ENCODE results near the gene CERS6.

Gene CERS6

GRCh38 chr2:168453404-168453803 lies 2.7 kb upstream of the CERS6 start:
- Histone ChIP-seq H3K23ac (ENCODE audit: low read depth, low read length, poor library complexity) (no peak overlapping the region), H2BK15ac (ENCODE audit: low read length) (no peak overlapping the region), H3K27ac (replicated peaks; ENCODE audit: low read length) (no peak overlapping the region), H3K4me2 (ENCODE audit: insufficient read depth, low read length, poor library complexity, severe bottlenecking) (no peak overlapping the region), H3K36me3 (replicated peaks in 1 of 2; ENCODE audit: control insufficient read depth in 2 of 2, insufficient read depth in 2 of 2, low read length in 2 of 2) (no peaks in the 10 kb centered on the region), H2AFZ (ENCODE audit: low read length) (no peak overlapping the region), H3K4me3 (ENCODE audit: low read length in 2 of 2) (no peak overlapping the region), H2BK5ac (ENCODE audit: low read length) (no peak overlapping the region), H4K91ac (ENCODE audit: low read depth, low read length, poor library complexity) (no peak overlapping the region), H3K27me3 (ENCODE audit: control insufficient read depth in 3 of 3, insufficient read depth in 3 of 3, low read depth in 1 of 3, low read length in 3 of 3) (no peaks in the 10 kb centered on the region), H3K79me1 (ENCODE audit: low read depth, low read length) (no peaks in the 10 kb centered on the region), H3K4ac (ENCODE audit: low read length) (no peak overlapping the region), H2BK12ac (ENCODE audit: low read length) (no peak overlapping the region), H4K8ac (ENCODE audit: low read depth, low read length) (no peak overlapping the region), H2BK120ac (ENCODE audit: low read depth, low read length) (no peak overlapping the region), H3K9me3 (replicated peaks in 1 of 2; ENCODE audit: control insufficient read depth in 2 of 2, insufficient read depth in 1 of 2, low read depth in 1 of 2, low read length in 2 of 2) (peaks cover 3 to 10% of the 10 kb centered on the region in 2 donors), H3K18ac (ENCODE audit: low read length) (no peak overlapping the region), H3K4me1 (ENCODE audit: control insufficient read depth in 2 of 2, insufficient read depth in 1 of 2, low read depth in 1 of 2, low read length in 2 of 2) (peaks cover 2 to 3% of the 10 kb centered on the region in 2 donors), H3K9ac (ENCODE audit: low read depth, low read length, poor library complexity) (no peak overlapping the region), H2AK5ac (ENCODE audit: low read depth, low read length) (no peak overlapping the region), H3K14ac (ENCODE audit: low read length) (no peak overlapping the region)
- no peak for DNase-seq (ENCODE audit: low spot score)
- 100% methylated on average over 1 of the region's 3 CpGs; no CpG with 5 or more reads in 1 of the 2 donors for WGBS, 2 donors (ENCODE audit: extremely low coverage in 2 of 2, insufficient read length in 2 of 2, insufficient replicate concordance in 1 of 2)

DNA sequence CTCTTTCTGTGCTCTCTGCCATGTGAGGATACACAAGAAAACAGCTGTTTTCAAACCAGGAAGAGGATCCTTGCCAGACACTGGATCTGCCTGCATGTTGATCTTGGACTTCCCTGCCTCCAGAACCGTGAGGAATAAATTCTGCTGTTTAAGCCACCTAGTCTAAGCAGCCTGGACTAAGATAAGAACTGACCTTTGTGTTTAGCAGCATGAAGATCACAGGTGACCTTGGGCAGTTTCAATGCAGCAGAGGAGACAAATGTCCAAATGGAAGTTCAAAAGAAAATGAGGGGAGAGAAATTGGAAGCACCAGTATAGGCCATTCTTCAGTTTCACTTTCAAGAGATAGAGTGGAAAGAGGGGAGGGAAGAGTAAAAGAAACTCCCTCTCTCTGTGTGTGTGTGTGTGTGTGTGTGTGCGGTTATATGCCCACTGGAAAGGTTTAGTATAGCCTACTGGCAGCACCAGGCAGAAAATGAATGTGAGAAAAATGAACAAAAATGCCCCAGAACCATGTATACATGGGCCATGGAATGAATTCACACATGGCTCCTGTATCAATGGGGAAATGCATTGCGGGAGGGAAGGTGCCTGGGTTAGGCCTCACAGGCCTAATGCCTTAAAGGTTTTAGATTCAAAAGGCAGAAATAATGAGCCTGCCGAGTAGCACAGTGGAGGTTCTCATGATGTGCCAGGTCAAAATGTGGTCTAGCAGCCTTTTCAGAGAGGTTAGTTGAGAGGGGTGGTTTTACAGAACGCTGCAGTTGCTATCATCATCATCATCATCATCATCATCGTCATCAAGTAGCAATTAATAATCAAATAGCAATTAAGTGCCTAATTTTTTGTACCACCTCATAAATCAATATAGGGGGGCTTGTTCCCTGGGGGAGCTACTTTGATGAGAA lies 1.1 kb upstream of the CERS6 start:
- Histone ChIP-seq H4K8ac (ENCODE audit: low read depth, low read length) (no peak overlapping the region), H2BK12ac (ENCODE audit: low read length) (no peak overlapping the region), H2BK120ac (ENCODE audit: low read depth, low read length) (no peak overlapping the region), H3K18ac (ENCODE audit: low read length) (no peak overlapping the region), H2BK15ac (ENCODE audit: low read length) (no peak overlapping the region), H3K4me1 (ENCODE audit: control insufficient read depth in 2 of 2, insufficient read depth in 1 of 2, low read depth in 1 of 2, low read length in 2 of 2) (peaks cover 2 to 3% of the 10 kb centered on the region in 2 donors), H3K9me3 (replicated peaks in 1 of 2; ENCODE audit: control insufficient read depth in 2 of 2, insufficient read depth in 1 of 2, low read depth in 1 of 2, low read length in 2 of 2) (peaks cover 3 to 10% of the 10 kb centered on the region in 2 donors), H3K36me3 (replicated peaks in 1 of 2; ENCODE audit: control insufficient read depth in 2 of 2, insufficient read depth in 2 of 2, low read length in 2 of 2) (no peaks in the 10 kb centered on the region), H3K4me3 (ENCODE audit: low read length in 2 of 2) (peak overlapping the region in 1 of 2 donors; percentile 94), H3K27me3 (ENCODE audit: control insufficient read depth in 3 of 3, insufficient read depth in 3 of 3, low read depth in 1 of 3, low read length in 3 of 3) (no peaks in the 10 kb centered on the region), H3K4ac (ENCODE audit: low read length) (no peak overlapping the region), H3K14ac (ENCODE audit: low read length) (no peak overlapping the region), H2AK5ac (ENCODE audit: low read depth, low read length) (no peak overlapping the region), H2AFZ (ENCODE audit: low read length) (peak overlapping the region; percentile 97), H3K9ac (ENCODE audit: low read depth, low read length, poor library complexity) (no peak overlapping the region), H4K91ac (ENCODE audit: low read depth, low read length, poor library complexity) (no peak overlapping the region), H3K79me1 (ENCODE audit: low read depth, low read length) (no peaks in the 10 kb centered on the region), H2BK5ac (ENCODE audit: low read length) (no peak overlapping the region), H3K27ac (replicated peaks; ENCODE audit: low read length) (no peak overlapping the region), H3K23ac (ENCODE audit: low read depth, low read length, poor library complexity) (no peak overlapping the region), H3K4me2 (ENCODE audit: insufficient read depth, low read length, poor library complexity, severe bottlenecking) (no peak overlapping the region)
- no peak for DNase-seq (ENCODE audit: low spot score)
- WGBS, 2 donors (ENCODE audit: extremely low coverage in 2 of 2, insufficient read length in 2 of 2, insufficient replicate concordance in 1 of 2) = no CpG with 5 or more reads among the region's 6 CpGs

- Histone ChIP-seq H2AFZ (ENCODE audit: low read length) (peak overlapping the region; percentile 97), H2BK120ac (ENCODE audit: low read depth, low read length) (no peak overlapping the region), H3K9ac (ENCODE audit: low read depth, low read length, poor library complexity) (peak overlapping the region; percentile 99), H3K4ac (ENCODE audit: low read length) (peak overlapping the region; percentile 8), H3K9me3 (replicated peaks in 1 of 2; ENCODE audit: control insufficient read depth in 2 of 2, insufficient read depth in 1 of 2, low read depth in 1 of 2, low read length in 2 of 2) (peaks cover 3 to 10% of the 10 kb centered on the region in 2 donors), H3K4me3 (ENCODE audit: low read length in 2 of 2) (peak overlapping the region; percentile 93 to 94), H4K8ac (ENCODE audit: low read depth, low read length) (no peak overlapping the region), H3K4me2 (ENCODE audit: insufficient read depth, low read length, poor library complexity, severe bottlenecking) (peak overlapping the region; percentile 87), H2AK5ac (ENCODE audit: low read depth, low read length) (peak overlapping the region; percentile 40), H3K23ac (ENCODE audit: low read depth, low read length, poor library complexity) (peak overlapping the region; percentile 45), H2BK5ac (ENCODE audit: low read length) (peak overlapping the region; percentile 85), H3K79me1 (ENCODE audit: low read depth, low read length) (peaks cover 3% of the 10 kb centered on the region), H3K14ac (ENCODE audit: low read length) (no peak overlapping the region), H3K36me3 (replicated peaks in 1 of 2; ENCODE audit: control insufficient read depth in 2 of 2, insufficient read depth in 2 of 2, low read length in 2 of 2) (no peaks in the 10 kb centered on the region), H3K4me1 (ENCODE audit: control insufficient read depth in 2 of 2, insufficient read depth in 1 of 2, low read depth in 1 of 2, low read length in 2 of 2) (peaks cover 3 to 6% of the 10 kb centered on the region in 2 donors), H2BK12ac (ENCODE audit: low read length) (no peak overlapping the region), H2BK15ac (ENCODE audit: low read length) (peak overlapping the region; percentile 88), H3K27ac (replicated peaks; ENCODE audit: low read length) (peak overlapping the region; percentile 88), H4K91ac (ENCODE audit: low read depth, low read length, poor library complexity) (no peak overlapping the region), H3K18ac (ENCODE audit: low read length) (peak overlapping the region; percentile 93), H3K27me3 (ENCODE audit: control insufficient read depth in 3 of 3, insufficient read depth in 3 of 3, low read depth in 1 of 3, low read length in 3 of 3) (no peaks in the 10 kb centered on the region)
- no CpG with 5 or more reads among the region's 61 CpGs for whole genome bisulfite sequencing, 2 donors (ENCODE audit: extremely low coverage in 2 of 2, insufficient read length in 2 of 2, insufficient replicate concordance in 1 of 2)
- DNase-seq (ENCODE audit: low spot score) = peak; percentile 62
Measured at GRCh38 chr2:168456521-168457189, 583 bp downstream of the CERS6 start.

Measured in neuronal stem cell (in vitro differentiated cells).